T-cell (primary cell): ENCODE results near the gene ZNF768. TPM values are rescaled to one million over a fixed set of nuclear protein-coding genes. Genes with fewer than 3 reads are reported as not detected.

Experiments
- ATAC-seq, 4 experiments: fragments of 200-7000 bp in 3 of 4; fragments of 150-1000 bp in 1 of 4; cut with Tn5 transposase; replicated peaks in 1 of 4; 1 replicate in 3 of 4; 2 replicates in 1 of 4; pipeline ENCODE4 v1.10.0; 2021; ENCODE audit warnings: moderate library complexity in 3 of 4, mild to moderate bottlenecking in 2 of 4, moderate number of reproducible peaks in 1 of 4
- CTCF ChIA-PET, 2 donors: fragments of 300-600 bp; sonication (Branson Sonifier 250); formaldehyde crosslinking; loops; one replicate each; lab custom pipeline; 2022; ENCODE audit warnings: antibody characterized with exemption in 2 of 2; lab: Charles Lee
- POLR2A ChIA-PET, 2 donors: fragments of 300-600 bp; sonication (Branson Sonifier 250); formaldehyde crosslinking; loops; one replicate each; lab custom pipeline; 2022; ENCODE audit warnings: antibody characterized with exemption in 2 of 2; lab: Charles Lee
- DNase-seq, 35 experiments: peaks; one replicate each; pipeline versions ENCODE4 v3.0.0 to v3.0.0-alpha.2; 2013 to 2023
- H3K27ac ChIP-seq: one replicate; pipeline ENCODE4 v1.5.1; 2013; ENCODE audit warnings: low read length
- H3K27me3 ChIP-seq, 2 experiments: replicated peaks in 1 of 2; 1 replicate in 1 of 2; 2 replicates in 1 of 2; pipeline versions ENCODE4 v1.6.1 to v1.7.0; 2013; ENCODE audit warnings: low read length in 1 of 2, mixed read lengths in 1 of 2; ENCODE audit not compliant: control insufficient read depth in 2 of 2, insufficient read depth in 2 of 2; ENCODE audit errors: extremely low read depth in 1 of 2
- H3K36me3 ChIP-seq, 2 donors: 1 replicate in 1 of 2; 2 replicates in 1 of 2; pipeline versions ENCODE4 v1.6.1 to v1.7.0; 2013; ENCODE audit warnings: low read length in 1 of 2; ENCODE audit not compliant: control insufficient read depth in 2 of 2, insufficient read depth in 1 of 2; ENCODE audit errors: extremely low read depth in 1 of 2
- H3K4me1 ChIP-seq, 2 experiments: 1 replicate in 1 of 2; 2 replicates in 1 of 2; pipeline versions ENCODE4 v1.6.1 to v1.7.0; 2013; ENCODE audit warnings: low read length in 2 of 2, mixed read lengths in 1 of 2; ENCODE audit not compliant: insufficient read depth in 2 of 2, control insufficient read depth in 1 of 2; ENCODE audit errors: extremely low read depth in 1 of 2
- H3K4me3 ChIP-seq, 2 donors: 1 replicate in 1 of 2; 2 replicates in 1 of 2; pipeline versions ENCODE4 v1.5.1 to v1.7.0; 2013; ENCODE audit warnings: mild to moderate bottlenecking in 2 of 2, low read length in 1 of 2, moderate library complexity in 1 of 2; ENCODE audit not compliant: control insufficient read depth in 1 of 2; ENCODE audit errors: extremely low read depth in 1 of 2
- H3K9me3 ChIP-seq: 2 replicates; pipeline ENCODE4 v1.7.0; 2013
- H3K27ac Mint-ChIP-seq, 2 donors: one replicate each; pipeline ENCODE4 v1.8.0; 2020 to 2021; ENCODE audit warnings: mild to moderate bottlenecking in 2 of 2, mixed read lengths in 2 of 2
- H3K27me3 Mint-ChIP-seq, 2 donors: one replicate each; pipeline ENCODE4 v1.8.0; 2021 to 2022; ENCODE audit warnings: mixed read lengths in 2 of 2
- H3K36me3 Mint-ChIP-seq: one replicate; pipeline ENCODE4 v1.8.0; 2021; ENCODE audit warnings: mixed read lengths
- H3K4me1 Mint-ChIP-seq, 3 donors: one replicate each; pipeline ENCODE4 v1.8.0; 2020 to 2022; ENCODE audit warnings: mixed read lengths in 3 of 3, mild to moderate bottlenecking in 1 of 3
- H3K4me3 Mint-ChIP-seq, 3 donors: one replicate each; pipeline ENCODE4 v1.8.0; 2020 to 2022; ENCODE audit warnings: mild to moderate bottlenecking in 3 of 3, mixed read lengths in 3 of 3, moderate library complexity in 3 of 3
- H3K9me3 Mint-ChIP-seq, 3 donors: one replicate each; pipeline ENCODE4 v1.8.0; 2020 to 2022; ENCODE audit warnings: mixed read lengths in 3 of 3
- WGBS: methylation state at CpG from one replicate; pipeline ENCODE4 v1.1.5; 2013; ENCODE audit warnings: missing lambda C conversion rate; ENCODE audit not compliant: insufficient coverage; 5-methylcytosine and 5-hydroxymethylcytosine counted together
- total RNA-seq, 35 experiments: library from RNA in 6 of 35; stranded (reverse) in 6 of 35; fragments of 120-200 nt in 1 of 35; gene quantifications; one replicate each; pipeline versions ENCODE4 v1.2.1 to v1.2.4 and lab custom pipeline; 2013 to 2026

Gene ZNF768
- total RNA-seq, 5 donors from 2014 or later (not counting 1 experiment from before 2014, with no cell fraction given), result 5.0 to 8.3 (median 7.2) TPM

DNA sequence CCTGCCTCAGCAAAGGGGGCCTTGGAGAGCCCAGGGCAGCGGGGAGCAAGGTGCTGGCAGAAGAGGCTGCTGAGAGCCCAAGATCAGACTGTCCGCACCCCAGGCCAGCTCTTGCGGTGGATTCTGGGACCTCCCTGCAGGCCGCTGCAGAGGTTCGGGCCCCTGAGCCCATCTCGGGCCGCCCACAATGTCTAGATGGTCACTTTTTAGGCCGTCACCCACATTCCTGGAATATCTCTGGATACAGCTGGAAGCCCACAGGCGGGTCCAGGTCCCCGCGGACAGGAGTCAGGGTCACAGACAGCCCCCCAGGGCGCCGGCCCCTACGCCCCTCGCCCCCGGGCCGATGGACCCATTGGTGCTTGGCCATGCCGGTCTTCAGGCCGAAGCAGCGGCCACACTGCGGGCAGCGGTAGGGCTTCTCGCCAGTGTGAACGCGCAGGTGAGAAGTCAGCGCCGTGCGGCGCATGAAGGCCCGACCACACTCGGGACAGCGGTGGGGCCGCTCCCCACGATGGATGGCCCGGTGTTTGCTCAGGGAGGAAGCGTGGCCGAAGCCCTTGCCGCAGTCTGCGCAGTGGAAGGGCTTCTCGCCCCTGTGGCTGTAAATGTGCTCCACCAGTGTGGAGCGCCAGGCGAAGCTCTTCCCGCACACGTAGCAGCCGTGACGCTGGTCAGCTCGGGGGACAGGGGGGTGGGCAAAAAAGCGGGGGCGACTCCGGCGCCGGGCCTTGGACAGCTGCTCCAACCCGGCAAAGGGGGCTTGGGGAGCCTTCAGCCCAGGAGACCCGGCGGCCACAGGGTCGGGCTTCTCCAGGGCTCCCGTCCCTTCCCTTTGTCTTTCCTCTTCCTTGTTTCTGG lies 6.1 kb upstream of the ZNF768 start:
- Mint-ChIP-seq H3K4me1 (peaks cover 36 to 54% (median 44%) of the 10 kb centered on the region in 3 donors), H3K27me3 (no peaks in the 10 kb centered on the region), H3K9me3 (no peaks in the 10 kb centered on the region), H3K4me3 (peak overlapping the region; percentile 68 to 100 (median 75)), H3K27ac (peak overlapping the region in 1 of 2 donors; percentile 84), H3K36me3 (peaks cover 3% of the 10 kb centered on the region)
- no peak overlapping the region for H3K27ac ChIP-seq
- H3K27me3 ChIP-seq, result no peaks in the 10 kb centered on the region
- H3K4me1 ChIP-seq, result peaks cover 8 to 53% of the 10 kb centered on the region in 2 experiments
- no peak for ATAC-seq
- H3K4me3 ChIP-seq, result no peak overlapping the region
- POLR2A ChIA-PET, result no interaction called here
- CTCF ChIA-PET, result no interaction called here
- peaks cover 3 to 23% of the 10 kb centered on the region in 2 donors for H3K36me3 ChIP-seq
- no peaks in the 10 kb centered on the region for H3K9me3 ChIP-seq
- 98% methylated on average over 49 of the region's 57 CpGs for WGBS
- no peak for DNase-seq

DNA sequence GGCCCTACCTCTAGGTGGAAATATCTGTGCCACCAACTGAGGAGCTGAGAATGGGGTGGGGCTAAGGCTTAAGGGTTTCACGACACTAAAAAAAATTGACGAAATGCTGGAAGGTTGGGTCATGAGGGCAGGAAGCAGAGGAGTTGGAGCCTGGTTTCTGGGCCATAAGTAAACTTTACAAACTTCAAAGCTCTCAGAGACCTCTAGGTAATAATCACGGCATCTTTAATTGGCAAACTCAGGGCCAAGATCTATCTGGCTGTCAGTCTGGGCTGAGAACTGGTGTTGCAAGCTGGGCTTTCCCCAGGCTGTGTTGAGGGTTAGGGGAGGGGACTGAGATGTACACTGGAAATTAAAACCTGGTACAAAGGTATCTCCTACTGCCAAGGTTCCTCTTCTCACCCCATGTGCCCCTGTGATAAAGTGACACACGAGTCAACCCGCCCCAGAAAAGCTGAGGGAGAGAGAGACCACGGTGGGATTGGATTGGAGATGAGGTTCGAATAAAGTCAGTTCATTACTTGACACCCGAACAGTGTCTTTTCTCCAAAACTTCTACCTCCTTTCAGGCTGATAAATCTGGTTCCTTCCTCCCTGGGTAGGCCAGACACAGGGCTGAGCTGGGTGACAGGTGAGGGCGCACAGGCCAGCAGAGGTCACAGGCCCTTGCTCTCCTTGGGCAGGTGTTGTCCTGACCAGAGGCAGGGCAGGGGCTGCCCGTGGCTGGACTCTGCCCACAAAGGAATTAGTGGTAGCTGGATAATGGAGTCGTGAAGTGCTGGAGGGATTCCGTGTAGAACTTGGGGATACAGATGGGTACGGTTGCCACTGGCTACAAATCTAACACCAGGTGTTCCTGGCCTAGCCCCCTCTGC lies 4.0 kb upstream of the ZNF768 start:
- Histone ChIP-seq H3K36me3 (peaks cover 3 to 23% of the 10 kb centered on the region in 2 donors), H3K9me3 (no peaks in the 10 kb centered on the region), H3K27me3 (no peaks in the 10 kb centered on the region), H3K4me3 (no peak overlapping the region), H3K4me1 (peaks cover 2 to 54% of the 10 kb centered on the region in 2 experiments), H3K27ac (peak overlapping the region; percentile 47)
- ChIA-PET POLR2A (interaction anchor here in 1 of 2 donors (0.5 kb wide), 1 partner anchor 21 kb away, joined by 5 read pairs; no protein-coding TSS in a partner anchor), CTCF (interaction anchor here (0.6 to 1.4 kb wide), 2 partner anchors 68 to 108 kb away, joined by 4 to 6 read pairs; no protein-coding TSS in a partner anchor)
- peaks cover 3% of the 10 kb centered on the region for H3K36me3 Mint-ChIP-seq
- WGBS, result 68% methylated on average over 5 of the region's 13 CpGs
- DNase-seq, result peak in 6 of 35 experiments; percentile 7 to 54 (median 20)
- peaks cover 25 to 45% (median 35%) of the 10 kb centered on the region in 3 donors for H3K4me1 Mint-ChIP-seq
- peak overlapping the region in 1 of 2 donors; percentile 81 for H3K27ac Mint-ChIP-seq
- no peaks in the 10 kb centered on the region for H3K9me3 Mint-ChIP-seq
- H3K4me3 Mint-ChIP-seq, result no peak overlapping the region
- ATAC-seq, result no peak
- no peaks in the 10 kb centered on the region for H3K27me3 Mint-ChIP-seq

DNA sequence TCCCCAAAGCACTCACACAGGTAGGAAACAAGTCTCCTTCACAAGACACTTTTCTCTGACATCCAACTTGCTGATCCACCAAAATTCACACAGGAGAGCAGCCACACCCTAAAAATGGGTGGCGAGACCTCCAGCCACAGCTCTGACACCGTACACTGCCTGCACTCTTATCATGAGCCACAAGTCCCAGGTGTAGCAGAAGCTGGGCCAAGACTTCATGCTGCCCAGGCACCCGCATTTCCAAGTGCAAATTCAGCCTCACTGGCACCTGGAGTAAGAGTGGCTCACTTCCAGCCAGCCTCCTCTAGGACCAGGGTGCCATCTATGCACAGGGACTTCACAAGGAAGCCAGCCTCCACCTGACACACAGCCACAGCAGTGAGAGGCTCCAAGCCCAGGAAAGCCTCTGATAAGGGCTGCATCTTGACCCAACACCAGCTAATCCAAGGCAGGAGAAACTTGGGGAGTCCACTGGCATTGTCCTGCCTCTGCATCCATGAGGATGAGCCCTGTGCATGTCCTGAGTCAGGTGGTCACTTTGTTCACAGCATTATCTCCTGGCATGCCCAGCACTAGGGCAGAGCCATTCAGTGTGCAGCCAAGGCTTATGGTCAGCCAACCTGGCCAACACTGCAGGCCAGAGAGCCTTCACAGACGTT lies 2.6 kb upstream of the ZNF768 start:
- peaks cover 3% of the 10 kb centered on the region for H3K36me3 Mint-ChIP-seq
- H3K9me3 ChIP-seq, result no peaks in the 10 kb centered on the region
- H3K27ac ChIP-seq, result no peak overlapping the region
- H3K4me1 ChIP-seq, result peaks cover 2 to 43% of the 10 kb centered on the region in 2 experiments
- peaks cover 3 to 23% of the 10 kb centered on the region in 2 donors for H3K36me3 ChIP-seq
- no peaks in the 10 kb centered on the region for H3K9me3 Mint-ChIP-seq
- DNase-seq, result no peak
- H3K27ac Mint-ChIP-seq, result peak overlapping the region; percentile 75 to 88
- ChIA-PET CTCF (interaction anchor here (0.6 to 1.4 kb wide), 3 partner anchors 69 to 486 kb away, joined by 3 to 6 read pairs (median 3); no protein-coding TSS in a partner anchor), POLR2A (interaction anchor here in 1 of 2 donors (0.7 kb wide), 1 partner anchor 23 kb away, joined by 3 read pairs; no protein-coding TSS in a partner anchor)
- H3K4me3 Mint-ChIP-seq, result peak overlapping the region in 2 of 3 donors; percentile 51 to 91
- no peaks in the 10 kb centered on the region for H3K27me3 Mint-ChIP-seq
- no peak overlapping the region for H3K4me3 ChIP-seq
- H3K4me1 Mint-ChIP-seq, result peaks cover 18 to 38% (median 37%) of the 10 kb centered on the region in 3 donors
- ATAC-seq, result no peak
- 81% methylated on average over 4 of the region's 4 CpGs for WGBS
- H3K27me3 ChIP-seq, result no peaks in the 10 kb centered on the region

DNA sequence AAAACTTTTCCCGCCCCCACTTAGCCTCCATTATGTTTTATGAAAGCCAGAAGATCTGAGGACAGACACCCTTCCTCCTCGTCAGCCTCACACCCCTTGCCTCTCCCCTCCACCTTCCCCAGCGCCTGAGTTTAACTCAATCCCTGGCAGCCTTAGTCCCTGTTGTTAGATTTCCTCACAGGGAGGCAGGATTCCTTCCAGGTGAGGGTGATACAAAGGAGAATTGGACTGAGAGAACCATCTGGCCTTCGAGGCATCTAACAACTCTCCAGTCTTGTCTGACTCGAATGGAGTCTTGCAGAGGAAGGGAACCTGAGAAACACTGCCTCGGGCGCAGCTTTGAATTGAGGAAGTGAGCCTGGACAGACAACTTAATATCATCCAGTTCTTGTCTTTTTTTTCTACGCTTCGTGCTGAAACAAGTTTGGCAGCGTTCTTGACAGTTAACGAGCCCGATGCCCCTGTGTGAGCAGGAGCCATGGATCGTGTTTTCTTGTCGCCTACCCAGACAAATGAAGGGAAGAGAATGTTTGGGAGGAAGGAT lies 1.3 kb upstream of the ZNF768 start:
- Mint-ChIP-seq H3K27ac (peak overlapping the region; percentile 91 to 92), H3K36me3 (no peaks in the 10 kb centered on the region), H3K9me3 (no peaks in the 10 kb centered on the region), H3K27me3 (no peaks in the 10 kb centered on the region), H3K4me3 (peak overlapping the region; percentile 79 to 91 (median 82)), H3K4me1 (peaks cover 13 to 33% (median 29%) of the 10 kb centered on the region in 3 donors)
- 69% methylated on average over 4 of the region's 14 CpGs for WGBS
- H3K27ac ChIP-seq, result peak overlapping the region; percentile 54
- H3K4me1 ChIP-seq, result peaks cover 2 to 32% of the 10 kb centered on the region in 2 experiments
- CTCF ChIA-PET, result no interaction called here
- no peaks in the 10 kb centered on the region for H3K9me3 ChIP-seq
- POLR2A ChIA-PET, result interaction anchor here in 1 of 2 donors (1.0 kb wide), 1 partner anchor 51 kb away, joined by 5 read pairs; no protein-coding TSS in a partner anchor
- DNase-seq, result peak in 3 of 35 experiments; percentile 21 to 47 (median 40)
- H3K4me3 ChIP-seq, result peak overlapping the region; percentile 53 to 80
- H3K27me3 ChIP-seq, result no peaks in the 10 kb centered on the region
- peaks cover 0 to 17% of the 10 kb centered on the region in 2 donors for H3K36me3 ChIP-seq
- ATAC-seq, result peak in 2 of 4 experiments; percentile 4 to 10

DNA sequence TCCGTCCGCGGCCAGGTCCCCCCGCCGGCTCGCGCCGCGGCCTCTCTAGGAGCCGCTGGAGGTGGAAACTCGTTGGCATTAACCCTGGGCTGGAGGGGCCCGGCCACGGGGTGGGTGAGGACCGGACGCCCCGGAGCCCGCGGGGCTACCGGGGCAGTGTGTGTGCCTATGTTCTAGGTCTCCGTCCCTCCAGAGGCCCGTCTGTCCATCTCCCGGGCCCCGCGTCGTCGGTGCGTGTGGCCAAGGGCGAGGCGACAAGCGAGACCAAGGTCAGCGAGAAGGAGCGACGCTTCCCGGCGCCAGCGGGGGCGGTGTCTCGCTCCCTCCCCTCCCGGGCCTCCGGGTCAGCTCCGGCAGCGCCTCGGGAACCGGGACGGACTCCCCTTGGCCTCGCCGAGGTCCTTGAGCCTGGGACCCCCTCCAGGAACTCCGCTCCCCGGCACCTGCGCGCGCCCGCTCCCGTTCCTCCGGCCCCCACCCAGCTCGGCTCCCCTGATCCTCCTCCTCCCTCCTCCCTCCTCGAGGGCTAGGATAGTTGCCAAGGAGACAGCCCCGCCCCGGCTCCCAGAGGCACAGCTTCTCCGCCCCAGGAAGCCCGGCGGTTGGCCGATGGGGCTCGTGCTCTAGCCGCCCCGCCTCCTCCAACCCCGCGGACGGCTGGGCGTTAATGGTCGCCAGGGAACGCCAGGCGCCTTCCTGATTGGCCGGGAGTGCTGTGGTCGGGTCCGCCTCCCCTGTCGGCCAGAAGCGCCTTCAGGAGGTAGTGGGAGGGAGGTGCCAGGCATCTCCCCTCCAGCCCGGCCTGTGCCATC lies 663 bp upstream of the ZNF768 start:
- Histone ChIP-seq H3K4me3 (peak overlapping the region; percentile 80 to 86), H3K27ac (peak overlapping the region; percentile 54), H3K4me1 (peaks cover 2 to 32% of the 10 kb centered on the region in 2 experiments), H3K27me3 (no peaks in the 10 kb centered on the region), H3K36me3 (peaks cover 0 to 13% of the 10 kb centered on the region in 2 donors), H3K9me3 (no peaks in the 10 kb centered on the region)
- ChIA-PET CTCF (no interaction called here), POLR2A (interaction anchor here in 1 of 2 donors (1.0 kb wide), 1 partner anchor 52 kb away, joined by 5 read pairs; no protein-coding TSS in a partner anchor)
- ATAC-seq (peak; percentile 74 to 79 (median 79)), DNase-seq (peak; percentile 53 to 90 (median 71))
- H3K4me1 Mint-ChIP-seq, result peaks cover 13 to 33% (median 29%) of the 10 kb centered on the region in 3 donors
- H3K27me3 Mint-ChIP-seq, result no peaks in the 10 kb centered on the region
- H3K27ac Mint-ChIP-seq, result peak overlapping the region; percentile 91 to 92
- H3K9me3 Mint-ChIP-seq, result no peaks in the 10 kb centered on the region
- H3K36me3 Mint-ChIP-seq, result peaks cover 4% of the 10 kb centered on the region
- under 1% methylated on average over 64 of the region's 79 CpGs for WGBS
- peak overlapping the region; percentile 79 to 91 (median 82) for H3K4me3 Mint-ChIP-seq
